ENCODE results near the gene DISC1.

DNA sequence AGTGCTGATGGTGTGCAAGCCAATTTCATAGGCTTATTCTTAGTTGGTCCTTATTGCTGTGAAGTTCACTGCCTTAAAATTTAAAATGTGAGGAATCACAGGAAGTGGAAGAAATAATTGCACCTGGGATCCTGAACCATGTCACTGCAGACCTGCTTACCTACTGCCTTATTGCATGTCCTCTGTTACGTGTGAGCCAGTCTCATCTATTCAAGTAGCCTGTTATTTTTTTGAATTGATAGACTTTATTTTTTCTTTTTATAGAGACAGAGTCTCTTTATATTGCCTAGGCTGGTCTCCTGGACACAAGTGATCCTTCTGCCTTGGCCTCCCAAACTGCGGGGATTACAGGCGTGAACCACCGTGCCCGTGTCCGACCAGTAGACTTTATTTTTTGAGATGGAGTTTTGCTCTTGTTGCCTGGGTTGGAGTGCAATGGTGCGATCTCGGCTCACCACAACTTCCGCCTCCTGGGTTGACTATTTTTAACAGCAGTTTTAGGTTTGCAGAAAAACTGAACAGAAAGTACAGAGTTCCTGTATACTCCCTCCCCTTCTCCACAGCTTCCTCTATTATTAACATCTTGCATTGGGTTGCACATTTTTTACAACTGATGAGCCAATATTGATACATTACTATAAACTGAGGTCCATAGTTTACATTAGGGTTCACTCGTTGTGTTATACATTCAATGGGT, 14.0 kb upstream of the DISC1 start:
- TF ChIP-seq RAD21 (IDR thresholded peaks at IDR 0.05; ENCODE audit: low read depth), result no peak
- no peak for TF ChIP-seq EZH2 (IDR thresholded peaks at IDR 0.05)
- TF ChIP-seq, protein P1, sequence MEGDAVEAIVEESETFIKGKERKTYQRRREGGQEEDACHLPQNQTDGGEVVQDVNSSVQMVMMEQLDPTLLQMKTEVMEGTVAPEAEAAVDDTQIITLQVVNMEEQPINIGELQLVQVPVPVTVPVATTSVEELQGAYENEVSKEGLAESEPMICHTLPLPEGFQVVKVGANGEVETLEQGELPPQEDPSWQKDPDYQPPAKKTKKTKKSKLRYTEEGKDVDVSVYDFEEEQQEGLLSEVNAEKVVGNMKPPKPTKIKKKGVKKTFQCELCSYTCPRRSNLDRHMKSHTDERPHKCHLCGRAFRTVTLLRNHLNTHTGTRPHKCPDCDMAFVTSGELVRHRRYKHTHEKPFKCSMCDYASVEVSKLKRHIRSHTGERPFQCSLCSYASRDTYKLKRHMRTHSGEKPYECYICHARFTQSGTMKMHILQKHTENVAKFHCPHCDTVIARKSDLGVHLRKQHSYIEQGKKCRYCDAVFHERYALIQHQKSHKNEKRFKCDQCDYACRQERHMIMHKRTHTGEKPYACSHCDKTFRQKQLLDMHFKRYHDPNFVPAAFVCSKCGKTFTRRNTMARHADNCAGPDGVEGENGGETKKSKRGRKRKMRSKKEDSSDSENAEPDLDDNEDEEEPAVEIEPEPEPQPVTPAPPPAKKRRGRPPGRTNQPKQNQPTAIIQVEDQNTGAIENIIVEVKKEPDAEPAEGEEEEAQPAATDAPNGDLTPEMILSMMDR (IDR thresholded peaks at IDR 0.05 in 2 of 3, conservative IDR thresholded peaks at IDR 0.05 in 1 of 3; ENCODE audit: borderline replicate concordance in 1 of 3, insufficient read depth in 1 of 3, low read depth in 2 of 3, low read length in 2 of 3), result no peak
- TF ChIP-seq POLR2AphosphoS5 (IDR thresholded peaks at IDR 0.05; ENCODE audit: low read depth, low read length), result no peak
- no peak for TF ChIP-seq SRF (IDR thresholded peaks at IDR 0.05; ENCODE audit: low read depth)
- no peak for TF ChIP-seq ELF1 (IDR thresholded peaks at IDR 0.05; ENCODE audit: borderline replicate concordance, low read depth)
- no peak for TF ChIP-seq CEBPB (IDR thresholded peaks at IDR 0.05; ENCODE audit: low read depth)
- TF ChIP-seq CBX3 (IDR thresholded peaks at IDR 0.05; ENCODE audit: low read depth), result no peak
- no peak for TF ChIP-seq YY1 (IDR thresholded peaks at IDR 0.05; ENCODE audit: extremely low read depth, insufficient replicate concordance, low read depth, low read length)
